Retinal pigment epithelial cell (primary cell): Measurements from ENCODE around the gene INPP5K.

Source experiments
- DNase-seq: peaks from one replicate; pipeline ENCODE4 v3.0.0-alpha.2; 2010; ENCODE audit warnings: low read depth
- H3K4me3 ChIP-seq: 2 replicates; pipeline ENCODE4 v1.5.1; 2011; ENCODE audit warnings: mild to moderate bottlenecking, low read length, control low read depth, moderate library complexity
- CTCF ChIP-seq: conservative IDR thresholded peaks from 2 replicates; pipeline ENCODE4 v1.5.1; 2011; ENCODE audit warnings: low read depth, low read length, control low read depth, inconsistent platforms

Gene INPP5K

GRCh38 chr17:1545618-1546017 is 29.2 kb upstream of the INPP5K start:
- no peak for DNase-seq
- no peak for TF ChIP-seq CTCF
- no peak overlapping the region for H3K4me3 ChIP-seq

- no peak for TF ChIP-seq CTCF
- no peak overlapping the region for H3K4me3 ChIP-seq
- DNase-seq = no peak
Measured at GRCh38 chr17:1542316-1542715, 25.9 kb upstream of the INPP5K start.

- no peak for DNase-seq
- H3K4me3 ChIP-seq = no peak overlapping the region
- TF ChIP-seq CTCF = no peak
Measured at GRCh38 chr17:1541367-1541904, 25.0 kb upstream of the INPP5K start.

GRCh38 chr17:1539811-1540210 is 23.4 kb upstream of the INPP5K start:
- H3K4me3 ChIP-seq = no peak overlapping the region
- no peak for DNase-seq
- no peak for TF ChIP-seq CTCF

- DNase-seq = no peak
- TF ChIP-seq CTCF = no peak
- H3K4me3 ChIP-seq = no peak overlapping the region
Measured at GRCh38 chr17:1535737-1536136, 19.3 kb upstream of the INPP5K start.

- no peak for DNase-seq
- no peak for TF ChIP-seq CTCF
- H3K4me3 ChIP-seq = no peak overlapping the region
Measured at GRCh38 chr17:1533661-1534325, 17.4 kb upstream of the INPP5K start.
